Retinal pigment epithelial cell (primary cell): Measurements from ENCODE around the gene LRRC59.

ENCODE experiments used
- DNase-seq: peaks from one replicate; pipeline ENCODE4 v3.0.0-alpha.2; 2010; ENCODE audit warnings: low read depth
- H3K4me3 ChIP-seq: 2 replicates; pipeline ENCODE4 v1.5.1; 2011; ENCODE audit warnings: mild to moderate bottlenecking, low read length, control low read depth, moderate library complexity
- CTCF ChIP-seq: conservative IDR thresholded peaks from 2 replicates; pipeline ENCODE4 v1.5.1; 2011; ENCODE audit warnings: low read depth, low read length, control low read depth, inconsistent platforms

Gene LRRC59

GRCh38 chr17:50440172-50440837, 43.0 kb upstream of the LRRC59 start:
- DNase-seq: no peak
- TF ChIP-seq CTCF: no peak
- no peak overlapping the region for H3K4me3 ChIP-seq

- DNase-seq: no peak
- no peak for TF ChIP-seq CTCF
- H3K4me3 ChIP-seq: no peak overlapping the region
These were observed 41.7 kb upstream of the LRRC59 start for GRCh38 chr17:50439008-50439407.

- no peak for TF ChIP-seq CTCF
- DNase-seq: no peak
- H3K4me3 ChIP-seq: no peak overlapping the region
These were observed 40.1 kb upstream of the LRRC59 start for GRCh38 chr17:50437409-50437808.

- TF ChIP-seq CTCF: no peak
- H3K4me3 ChIP-seq: no peak overlapping the region
- no peak for DNase-seq
These were observed 34.9 kb upstream of the LRRC59 start for GRCh38 chr17:50432125-50432762.

- no peak for DNase-seq
- no peak overlapping the region for H3K4me3 ChIP-seq
- no peak for TF ChIP-seq CTCF
These were observed 33.7 kb upstream of the LRRC59 start for GRCh38 chr17:50430821-50431618.

GRCh38 chr17:50429793-50430192, 32.5 kb upstream of the LRRC59 start:
- TF ChIP-seq CTCF: no peak
- no peak for DNase-seq
- no peak overlapping the region for H3K4me3 ChIP-seq
